ENCODE data around the gene TAF1. TPM values are rescaled to one million over a fixed set of nuclear protein-coding genes. Genes with fewer than 3 reads are reported as not detected.
"Not testable (repeated sequence)": the region's sequence is repeated elsewhere in the genome, so short reads cannot be mapped to it uniquely, and the experiment has no call there.

The TAF1 gene
- total and polyA plus RNA-seq, 2 of the 8 experiments (the other 6 are each of a cell fraction or from before 2014, with no cell fraction given) = 6.3 to 30.2 TPM

DNA sequence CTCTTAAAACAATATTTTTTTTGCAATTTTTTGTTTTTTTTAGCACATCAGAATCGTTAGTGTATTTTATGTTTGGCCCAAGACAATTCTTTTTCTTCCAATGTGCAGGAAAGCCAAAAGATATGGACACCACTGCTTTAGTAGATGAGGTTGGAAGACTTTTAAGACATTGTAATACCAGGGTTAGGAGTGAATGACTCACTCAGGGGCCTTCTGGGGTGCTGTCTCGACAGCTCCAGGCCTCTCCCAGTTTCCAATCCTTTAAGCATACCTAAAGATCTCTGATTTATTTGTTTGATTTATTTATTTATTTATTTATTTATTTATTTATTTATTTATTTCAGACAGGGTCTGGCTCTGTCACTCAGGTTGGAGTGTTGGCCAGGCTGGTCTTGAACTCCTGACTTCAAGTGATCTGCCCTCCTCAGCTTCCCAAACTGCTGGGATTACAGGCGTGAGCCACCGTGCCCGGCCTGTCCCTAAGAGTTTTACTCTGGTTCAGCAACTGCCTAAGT is 16.9 kb upstream of the TAF1 start:
- H4K5ac ChIP-seq (ENCODE audit: insufficient read length, low read depth, low read length); H3K4me2 ChIP-seq (ENCODE audit: insufficient read depth in 1 of 2, low read depth in 2 of 2, low read length in 2 of 2); H3K9me3 ChIP-seq (ENCODE audit: insufficient read depth in 2 of 2, low read depth in 1 of 2, low read length in 1 of 2); H3K79me2 ChIP-seq (ENCODE audit: control insufficient read depth in 1 of 2, insufficient read depth in 2 of 2, low read length in 2 of 2); H4K20me1 ChIP-seq (replicated peaks in 1 of 2; ENCODE audit: control insufficient read depth in 1 of 2, insufficient read depth in 2 of 2, low read length in 2 of 2); H3K18ac ChIP-seq (ENCODE audit: extremely low read depth, low read length); H2BK120ac ChIP-seq (replicated peaks; ENCODE audit: low read depth, low read length); H4K91ac ChIP-seq (replicated peaks; ENCODE audit: insufficient read length, low read length); FAIRE-seq; H3K9ac ChIP-seq (replicated peaks in 1 of 4; ENCODE audit: extremely low read depth in 1 of 4, low read depth in 3 of 4, low read length in 3 of 4); H3K4me1 ChIP-seq (replicated peaks in 1 of 4; ENCODE audit: control insufficient read depth in 3 of 4, insufficient read depth in 4 of 4, low read length in 3 of 4); H2BK12ac ChIP-seq (ENCODE audit: low read depth, low read length); CTCF ChIA-PET (ENCODE audit: partially characterized antibody); DNase-seq (ENCODE audit: low read depth in 1 of 2, low spot score in 2 of 2); H3K23ac ChIP-seq (ENCODE audit: insufficient read length); H3K4me3 ChIP-seq (ENCODE audit: extremely low read depth in 1 of 4, insufficient read depth in 2 of 4, low read depth in 3 of 4, low read length in 4 of 4); H3K79me1 ChIP-seq (ENCODE audit: low read depth, low read length); H2BK20ac ChIP-seq (ENCODE audit: low read length); H3K14ac ChIP-seq (ENCODE audit: insufficient read length); H2AFZ ChIP-seq (ENCODE audit: low read length); H2BK15ac ChIP-seq (ENCODE audit: low read length); H3K36me3 ChIP-seq (ENCODE audit: control insufficient read depth in 2 of 4, insufficient read depth in 4 of 4, low read length in 3 of 4); H2AK5ac ChIP-seq (ENCODE audit: low read depth, low read length); H2BK5ac ChIP-seq (ENCODE audit: low read depth, low read length); H3K23me2 ChIP-seq (ENCODE audit: low read depth, low read length); H3K56ac ChIP-seq (replicated peaks; ENCODE audit: insufficient read length, low read depth, low read length); H3K27me3 ChIP-seq (replicated peaks in 1 of 4; ENCODE audit: control insufficient read depth in 3 of 4, extremely low read depth in 1 of 4, insufficient read depth in 3 of 4, low read length in 3 of 4); H3K4ac ChIP-seq (replicated peaks; ENCODE audit: insufficient read length, low read depth, low read length); H4K8ac ChIP-seq (ENCODE audit: extremely low read depth, insufficient read depth, low read length); H3K27ac ChIP-seq (ENCODE audit: low read depth, low read length): not testable (repeated sequence)
- POLR2A ChIA-PET (ENCODE audit: partially characterized antibody) = interaction anchor here (1.2 kb wide), 1 partner anchor 26 kb away, joined by 4 read pairs; no protein-coding TSS in a partner anchor
- 86% methylated on average over 2 of the region's 5 CpGs; no CpG with 5 or more reads in 1 of the 2 experiments for whole genome bisulfite sequencing, 2 experiments (ENCODE audit: extremely low coverage in 1 of 2, insufficient coverage in 1 of 2, insufficient read length in 1 of 2, insufficient replicate concordance in 2 of 2, low coverage in 1 of 2, low lambda C conversion rate in 2 of 2, missing lambda C conversion rate in 1 of 2)

DNA sequence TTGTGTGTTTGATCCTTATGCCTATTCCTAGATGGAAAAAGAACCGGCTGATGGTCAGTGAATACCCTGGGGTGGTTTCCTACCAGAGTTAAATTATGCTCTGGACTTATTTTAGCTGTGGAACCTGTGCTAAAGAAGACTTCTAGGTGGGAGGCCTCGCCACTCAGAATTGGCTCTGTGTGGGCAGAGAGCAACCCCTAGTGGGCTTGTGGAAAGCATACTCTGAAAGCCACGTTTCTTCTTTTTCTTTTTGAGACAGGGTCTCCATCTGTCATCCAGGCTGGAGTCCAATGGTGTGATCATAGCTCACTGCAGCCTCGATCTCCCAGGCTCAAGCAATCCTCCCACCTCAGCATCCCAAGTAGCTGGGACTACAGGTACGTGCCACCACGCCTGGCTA is 16.3 kb upstream of the TAF1 start:
- not testable (repeated sequence) for H4K91ac ChIP-seq (replicated peaks; ENCODE audit: insufficient read length, low read length); H2BK15ac ChIP-seq (ENCODE audit: low read length); H3K36me3 ChIP-seq (ENCODE audit: control insufficient read depth in 2 of 4, insufficient read depth in 4 of 4, low read length in 3 of 4)

More for the DNA sequence above, 16.3 kb upstream of the TAF1 start:
- H3K9me3 ChIP-seq (ENCODE audit: insufficient read depth in 2 of 2, low read depth in 1 of 2, low read length in 1 of 2); H4K8ac ChIP-seq (ENCODE audit: extremely low read depth, insufficient read depth, low read length); POLR2A ChIA-PET (ENCODE audit: partially characterized antibody); H3K23me2 ChIP-seq (ENCODE audit: low read depth, low read length); H2BK5ac ChIP-seq (ENCODE audit: low read depth, low read length); H4K5ac ChIP-seq (ENCODE audit: insufficient read length, low read depth, low read length); H3K56ac ChIP-seq (replicated peaks; ENCODE audit: insufficient read length, low read depth, low read length); H3K4me1 ChIP-seq (replicated peaks in 1 of 4; ENCODE audit: control insufficient read depth in 3 of 4, insufficient read depth in 4 of 4, low read length in 3 of 4); H3K27me3 ChIP-seq (replicated peaks in 1 of 4; ENCODE audit: control insufficient read depth in 3 of 4, extremely low read depth in 1 of 4, insufficient read depth in 3 of 4, low read length in 3 of 4); H3K27ac ChIP-seq (ENCODE audit: low read depth, low read length); H3K4me2 ChIP-seq (ENCODE audit: insufficient read depth in 1 of 2, low read depth in 2 of 2, low read length in 2 of 2); H3K79me2 ChIP-seq (ENCODE audit: control insufficient read depth in 1 of 2, insufficient read depth in 2 of 2, low read length in 2 of 2); H2BK12ac ChIP-seq (ENCODE audit: low read depth, low read length); H3K79me1 ChIP-seq (ENCODE audit: low read depth, low read length); H3K4ac ChIP-seq (replicated peaks; ENCODE audit: insufficient read length, low read depth, low read length); H3K9ac ChIP-seq (replicated peaks in 1 of 4; ENCODE audit: extremely low read depth in 1 of 4, low read depth in 3 of 4, low read length in 3 of 4); H2BK20ac ChIP-seq (ENCODE audit: low read length); H2AFZ ChIP-seq (ENCODE audit: low read length); H2BK120ac ChIP-seq (replicated peaks; ENCODE audit: low read depth, low read length); FAIRE-seq; H3K14ac ChIP-seq (ENCODE audit: insufficient read length); H4K20me1 ChIP-seq (replicated peaks in 1 of 2; ENCODE audit: control insufficient read depth in 1 of 2, insufficient read depth in 2 of 2, low read length in 2 of 2); H3K18ac ChIP-seq (ENCODE audit: extremely low read depth, low read length); H2AK5ac ChIP-seq (ENCODE audit: low read depth, low read length); DNase-seq (ENCODE audit: low read depth in 1 of 2, low spot score in 2 of 2); H3K4me3 ChIP-seq (ENCODE audit: extremely low read depth in 1 of 4, insufficient read depth in 2 of 4, low read depth in 3 of 4, low read length in 4 of 4); H3K23ac ChIP-seq (ENCODE audit: insufficient read length): not testable (repeated sequence)
- CTCF ChIA-PET (ENCODE audit: partially characterized antibody) = interaction anchor here (0.6 kb wide), 1 partner anchor 9 kb away, joined by 3 read pairs; no protein-coding TSS in a partner anchor
- no CpG with 5 or more reads among the region's 6 CpGs for WGBS, 2 experiments (ENCODE audit: extremely low coverage in 1 of 2, insufficient coverage in 1 of 2, insufficient read length in 1 of 2, insufficient replicate concordance in 2 of 2, low coverage in 1 of 2, low lambda C conversion rate in 2 of 2, missing lambda C conversion rate in 1 of 2)

Data from H1 (cell line).